ENCODE results near the gene OR2Z1.

OR2Z1 gene

DNA sequence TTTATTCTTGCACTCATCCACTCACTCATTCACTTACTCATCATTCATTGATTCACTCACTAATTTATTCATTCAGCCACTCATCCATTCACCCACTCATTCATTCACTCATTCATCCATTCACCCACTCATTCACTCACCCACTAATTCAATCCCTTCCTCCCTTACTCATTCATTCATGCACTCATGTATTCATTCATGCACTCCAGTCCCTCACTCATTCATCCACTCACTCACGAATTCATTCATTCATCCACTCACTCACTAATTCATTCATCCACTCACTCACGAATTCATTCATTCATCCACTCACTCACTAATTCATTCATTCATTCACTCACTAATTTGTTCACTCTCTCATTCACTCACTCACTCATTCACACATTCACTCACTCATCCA lies 39.0 kb upstream of the OR2Z1 start:
- TF ChIP-seq CTCF (IDR thresholded peaks at IDR 0.05; ENCODE audit: low read depth, low read length), result no peak

DNA sequence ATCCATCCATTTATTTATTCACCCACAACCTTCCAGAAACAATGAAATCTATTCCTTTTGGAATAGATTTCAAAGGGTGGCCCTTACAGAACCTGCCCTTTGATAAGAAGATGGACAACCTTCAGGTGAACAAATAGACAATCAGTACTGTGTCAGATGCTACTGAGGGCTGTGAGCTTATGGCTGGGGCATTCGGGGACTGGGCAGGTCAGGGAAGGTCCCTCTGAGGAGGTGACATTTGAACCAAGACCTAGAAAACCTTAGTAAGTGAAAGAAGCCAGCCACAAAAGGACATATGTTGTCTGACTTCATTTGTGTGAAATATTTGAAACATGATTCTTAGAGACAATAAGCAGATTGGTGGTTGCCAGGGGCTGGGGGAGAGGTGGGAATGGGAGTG lies 38.5 kb upstream of the OR2Z1 start:
- no peak for TF ChIP-seq CTCF (IDR thresholded peaks at IDR 0.05; ENCODE audit: low read depth, low read length)
- no peak overlapping the region for H3K4me3 ChIP-seq (ENCODE audit: low read depth, low read length)

More for the DNA sequence above, 39.0 kb upstream of the OR2Z1 start:
- no peak overlapping the region for H3K4me3 ChIP-seq (ENCODE audit: low read depth, low read length)

DNA sequence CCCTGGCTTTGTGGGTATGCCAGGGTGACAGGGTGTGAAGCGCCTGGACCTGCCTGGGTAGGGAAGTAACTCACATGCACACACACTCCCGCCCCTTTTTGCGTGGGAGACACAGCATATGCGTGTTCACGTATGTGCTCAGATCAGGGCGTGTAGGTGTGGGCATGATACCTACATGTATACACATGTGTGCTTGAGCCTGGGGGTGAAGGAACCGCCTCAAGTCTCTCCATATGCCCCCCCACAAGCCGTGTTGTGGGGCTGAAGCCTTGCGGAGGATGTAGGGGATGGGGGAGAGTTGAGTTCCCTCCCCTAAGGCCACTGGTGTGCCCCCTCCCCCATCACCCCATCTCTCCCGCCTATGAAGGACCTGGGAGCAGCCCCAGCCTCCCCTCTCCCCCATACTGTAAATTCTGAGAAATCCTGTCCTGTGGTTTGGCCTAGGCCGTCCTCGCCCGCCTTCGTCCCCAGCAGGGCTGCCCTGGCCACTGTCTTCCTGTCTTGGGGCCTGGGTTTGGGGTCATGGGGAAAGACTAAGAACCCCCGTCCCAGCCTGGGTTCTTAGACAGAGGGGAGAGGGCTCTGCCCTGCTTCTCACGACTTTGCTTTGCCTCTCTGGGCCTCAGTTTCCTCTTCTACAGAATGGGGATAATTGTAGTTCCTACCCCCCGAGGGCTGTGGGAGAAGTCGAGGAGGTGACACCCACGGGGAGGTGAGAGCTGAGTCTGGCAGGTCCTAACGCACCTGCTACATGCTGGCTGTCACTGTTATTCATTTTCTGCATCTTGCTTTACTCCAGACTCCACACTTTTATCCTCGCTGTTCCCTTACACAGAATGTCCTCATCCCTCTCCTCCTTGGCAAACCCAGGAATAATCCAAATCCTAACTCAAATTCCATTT lies 37.2 kb upstream of the OR2Z1 start:
- H3K4me3 ChIP-seq (ENCODE audit: low read depth, low read length), result no peak overlapping the region

DNA sequence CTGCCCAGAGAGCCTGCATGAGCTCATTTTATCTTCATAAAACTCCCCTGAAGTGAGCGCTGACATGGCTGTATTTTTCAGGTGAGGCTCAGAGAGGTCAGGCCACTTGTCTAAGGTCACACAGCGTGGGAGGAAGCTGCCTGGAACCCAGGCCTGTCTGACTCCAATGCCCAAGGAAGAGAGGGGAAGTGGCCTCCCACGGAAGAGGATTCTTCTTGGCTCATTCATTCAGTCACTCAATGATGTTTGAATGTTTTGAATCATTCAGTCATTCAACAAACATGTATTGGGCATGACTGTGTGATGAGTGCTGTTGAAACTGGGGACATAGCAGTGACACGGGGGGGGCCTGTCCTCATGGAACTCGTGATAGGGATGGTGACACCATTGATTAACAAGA lies 34.9 kb upstream of the OR2Z1 start:
- no peak overlapping the region for H3K4me3 ChIP-seq (ENCODE audit: low read depth, low read length)
- no peak for TF ChIP-seq CTCF (IDR thresholded peaks at IDR 0.05; ENCODE audit: low read depth, low read length)

More for the DNA sequence above, 37.2 kb upstream of the OR2Z1 start:
- no peak for TF ChIP-seq CTCF (IDR thresholded peaks at IDR 0.05; ENCODE audit: low read depth, low read length)

- TF ChIP-seq CTCF (IDR thresholded peaks at IDR 0.05; ENCODE audit: low read depth, low read length), result no peak
- no peak overlapping the region for H3K4me3 ChIP-seq (ENCODE audit: low read depth, low read length)
Observed at GRCh38 chr19:8688930-8689329, 32.5 kb upstream of the OR2Z1 start.

GRCh38 chr19:8690753-8691539 lies 30.5 kb upstream of the OR2Z1 start:
- TF ChIP-seq CTCF (IDR thresholded peaks at IDR 0.05; ENCODE audit: low read depth, low read length), result no peak
- no peak overlapping the region for H3K4me3 ChIP-seq (ENCODE audit: low read depth, low read length)

DNA sequence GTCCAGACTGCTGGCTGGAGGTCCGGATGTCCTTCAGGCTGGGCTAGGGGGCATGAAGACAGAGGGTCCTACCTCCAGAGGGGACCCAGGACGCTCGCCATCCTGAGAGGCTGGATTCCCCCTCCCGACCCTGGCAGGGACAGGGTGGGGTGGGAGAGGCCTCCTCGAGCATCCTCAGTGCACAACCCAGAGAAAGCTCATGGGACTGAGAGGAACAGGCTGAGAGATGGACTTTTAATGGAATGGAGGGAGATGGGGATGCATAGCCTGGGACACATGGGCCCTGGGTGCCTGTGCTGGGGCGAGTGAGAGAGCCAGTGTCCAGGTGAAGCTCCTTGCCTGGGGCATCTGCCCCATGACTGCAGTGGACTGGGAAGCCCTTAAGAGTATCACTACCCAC lies 25.9 kb upstream of the OR2Z1 start:
- no peak for TF ChIP-seq CTCF (IDR thresholded peaks at IDR 0.05; ENCODE audit: low read depth, low read length)
- H3K4me3 ChIP-seq (ENCODE audit: low read depth, low read length), result no peak overlapping the region
